Stromal cell of bone marrow (primary cell): ENCODE results near the gene EMP2.
"Not testable (repeated sequence)": the region's sequence is repeated elsewhere in the genome, so short reads cannot be mapped to it uniquely, and the experiment has no call there.

Source experiments
- DNase-seq: peaks from one replicate; pipeline ENCODE4 v3.0.0-alpha.2; 2012; ENCODE audit warnings: low read depth

The EMP2 gene

DNA sequence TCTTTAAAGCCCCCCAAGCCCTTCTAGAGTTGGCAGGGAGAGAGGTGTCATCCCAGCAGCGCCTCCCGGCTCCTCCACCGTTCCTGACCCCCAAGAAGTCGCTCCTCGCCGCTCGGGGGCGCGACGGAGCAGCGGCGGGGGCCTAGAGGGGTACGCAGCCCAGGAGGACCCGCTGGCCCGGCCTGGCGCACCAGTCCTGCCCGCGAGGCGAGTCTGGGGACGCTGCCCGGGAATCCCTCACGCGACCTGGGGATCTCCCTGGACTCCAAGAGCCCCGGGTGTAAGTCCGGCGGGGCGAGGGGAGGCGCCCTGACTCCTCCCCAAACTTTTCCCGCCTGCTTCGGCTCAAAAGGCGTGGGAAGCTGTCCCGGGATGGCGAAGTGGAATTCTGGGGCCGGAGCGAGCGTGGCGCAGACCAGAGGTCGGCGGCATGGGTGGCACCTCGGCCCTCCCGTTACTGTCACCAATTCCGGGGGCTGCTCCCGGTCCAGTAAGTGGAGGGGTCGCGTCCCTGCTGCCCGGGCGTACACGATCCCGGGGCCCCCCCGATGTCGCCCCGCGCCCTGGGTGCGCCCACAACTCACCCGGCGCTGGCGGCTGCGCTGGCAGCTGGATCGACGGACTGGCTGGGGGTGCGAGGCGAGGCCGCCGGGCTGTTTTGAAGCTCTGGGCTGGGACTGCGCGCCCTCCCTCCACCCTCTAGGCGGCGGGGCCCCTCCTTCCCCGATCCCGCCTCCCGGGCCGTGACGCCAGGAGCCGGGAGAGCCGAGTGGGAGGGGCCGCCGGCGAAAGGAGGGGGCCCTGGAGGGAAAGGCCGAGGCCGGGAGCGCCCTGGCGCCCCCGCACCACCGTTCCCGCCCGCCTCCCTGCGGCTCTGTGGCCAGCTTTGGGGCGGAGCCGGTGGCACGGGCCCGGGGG, at the start of gene EMP2:
EMP2 (minus strand) TSS at position 634 of the 918 bp plus-strand sequence. CDS start 32,981 bp downstream, outside the sequence.
- peak; percentile 57 for DNase-seq

GRCh38 chr16:10629592-10629963, 49.2 kb upstream of the EMP2 start:
- no peak for DNase-seq

GRCh38 chr16:10625595-10626357, 45.4 kb upstream of the EMP2 start:
- no peak for DNase-seq

DNA sequence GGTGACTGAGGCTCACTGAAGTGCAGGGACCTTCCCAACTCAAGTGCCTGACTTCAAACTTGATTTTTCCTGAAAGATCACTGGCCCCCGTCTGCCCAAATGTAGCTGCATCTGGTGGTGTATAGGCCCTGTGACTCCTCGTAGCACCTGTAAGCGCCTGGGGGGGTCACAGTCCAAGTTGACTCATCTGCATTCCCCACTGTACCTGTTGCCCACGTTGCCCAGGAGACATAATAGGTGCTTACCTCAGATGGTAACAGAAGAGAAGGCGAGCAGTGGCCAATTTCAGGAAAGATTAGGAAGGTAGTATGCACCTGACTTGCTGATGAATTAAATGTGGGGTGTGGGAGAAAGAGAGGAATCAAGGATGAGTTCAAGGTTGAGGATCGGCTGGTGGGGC, 44.1 kb upstream of the EMP2 start:
- no peak for DNase-seq

- no peak for DNase-seq
Observed at GRCh38 chr16:10623059-10623458, 42.7 kb upstream of the EMP2 start.

DNA sequence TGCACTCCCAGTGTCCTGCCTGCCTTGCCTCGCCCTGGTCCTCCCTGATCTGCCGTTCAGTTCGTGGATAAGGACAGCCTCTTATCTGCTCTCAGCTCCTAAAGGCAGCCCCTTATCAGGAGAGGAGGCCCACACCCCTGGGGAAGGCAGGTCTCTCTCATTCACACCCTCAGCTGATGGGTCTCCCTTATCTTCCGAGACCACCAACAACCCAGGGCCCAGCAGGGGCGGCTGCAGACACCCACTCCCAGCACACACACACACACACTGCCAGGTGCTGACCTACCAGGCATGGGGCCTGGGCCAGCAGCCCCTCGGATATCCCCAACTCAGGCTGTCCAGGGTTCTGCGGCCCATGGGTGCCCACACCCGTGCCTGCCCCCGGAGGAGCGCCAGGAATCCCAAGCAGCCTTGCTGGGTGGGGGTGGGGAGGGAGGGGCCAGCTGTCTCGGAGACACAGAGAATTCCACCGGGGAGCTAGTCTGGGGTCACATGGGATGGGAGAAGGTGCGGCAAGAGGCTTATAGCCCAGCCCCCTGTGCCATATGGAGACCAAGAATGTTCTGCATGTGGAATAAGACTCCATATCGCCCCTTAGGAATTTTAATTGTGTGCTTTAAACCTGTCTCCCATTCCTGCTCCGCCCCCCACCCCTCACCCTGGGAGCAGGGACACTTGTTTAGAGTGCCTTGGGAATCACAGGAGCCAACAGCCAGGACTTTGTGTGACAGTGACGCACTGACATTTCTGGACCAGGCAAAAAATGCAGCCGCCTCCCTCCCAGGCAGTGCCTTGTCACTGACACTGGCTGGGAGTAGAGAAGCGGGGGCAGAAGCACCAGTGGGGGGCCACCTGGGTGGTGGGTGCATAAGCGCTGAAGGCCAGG, 41.9 kb upstream of the EMP2 start:
- DNase-seq, result no peak

- DNase-seq, result not testable (repeated sequence)
Observed at GRCh38 chr16:10621216-10621949, 41.0 kb upstream of the EMP2 start.

- no peak for DNase-seq
Observed at GRCh38 chr16:10620120-10620519, 39.7 kb upstream of the EMP2 start.

- DNase-seq, result no peak
Observed at GRCh38 chr16:10619271-10619849, 39.0 kb upstream of the EMP2 start.

DNA sequence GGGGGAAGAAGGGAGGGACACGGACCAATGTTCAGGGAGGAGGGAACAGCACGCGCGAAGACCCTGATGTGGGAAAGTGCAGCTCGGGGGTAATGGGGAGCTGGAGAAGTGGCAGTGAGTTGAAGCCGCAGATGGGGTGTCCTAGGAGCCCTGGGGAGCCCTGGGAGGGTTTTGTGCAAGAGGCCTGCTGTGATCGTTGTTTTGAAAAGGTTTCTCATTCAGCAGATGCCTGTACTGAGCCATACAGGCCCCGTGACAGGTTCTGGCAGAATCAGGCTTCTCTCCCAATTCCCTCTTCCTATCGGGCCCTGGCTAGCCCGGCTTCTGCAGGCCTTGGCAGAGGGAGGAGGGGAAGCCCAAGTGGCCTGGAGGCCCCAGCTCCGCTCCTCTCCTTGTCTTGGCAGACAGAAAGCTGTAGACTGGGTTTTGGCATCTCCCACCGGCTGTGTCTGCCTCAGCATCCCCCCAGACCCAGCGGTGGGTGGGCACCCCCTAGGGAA, 38.4 kb upstream of the EMP2 start:
- no peak for DNase-seq

GRCh38 chr16:10617662-10618420, 37.4 kb upstream of the EMP2 start:
- no peak for DNase-seq

DNA sequence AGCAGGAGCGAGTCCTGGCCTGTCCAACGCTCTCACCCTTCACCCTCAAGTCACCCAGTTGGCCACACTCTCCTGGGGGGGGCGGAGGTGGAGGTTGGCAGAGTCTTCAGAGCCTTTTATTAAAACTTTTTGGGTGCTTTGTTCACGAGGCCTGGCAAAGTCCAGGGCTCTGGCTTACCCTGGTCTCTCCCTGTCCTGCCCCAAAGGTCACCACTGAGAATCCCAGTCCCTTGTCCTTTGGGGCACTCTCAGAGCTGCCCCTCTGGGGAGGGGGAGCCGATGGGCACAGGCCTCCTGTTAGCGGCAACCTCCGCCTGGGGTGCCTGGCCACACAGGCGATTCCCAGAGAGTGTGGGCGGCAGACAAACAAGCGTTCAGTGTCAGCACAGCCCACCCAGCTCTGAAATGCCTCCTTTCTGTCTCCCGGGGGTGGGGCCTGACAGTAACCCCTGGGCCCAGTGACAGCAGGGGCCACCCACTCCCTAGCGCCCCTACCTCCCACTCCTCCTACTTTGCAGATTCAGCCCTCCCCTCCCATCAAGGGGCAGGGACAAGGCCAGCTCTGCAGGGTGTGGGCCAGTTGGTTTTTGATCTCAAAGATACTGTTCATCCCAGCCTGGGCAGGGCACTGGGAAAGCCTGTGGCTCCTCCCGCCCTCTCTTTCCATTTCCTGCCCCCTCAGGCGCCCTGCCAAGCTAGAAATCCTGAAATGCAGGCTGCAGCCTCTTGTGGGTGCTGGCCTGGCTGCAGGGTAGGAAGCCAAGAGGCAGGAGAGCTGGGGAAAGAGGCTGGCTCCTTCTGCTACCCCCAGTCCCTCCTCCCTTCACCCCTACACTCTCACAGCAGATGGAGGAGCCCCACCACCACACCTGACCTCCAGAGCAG, 36.6 kb upstream of the EMP2 start:
- DNase-seq, result peak; percentile 53

- no peak for DNase-seq
Observed at GRCh38 chr16:10616419-10616755, 36.0 kb upstream of the EMP2 start.

- no peak for DNase-seq
Observed at GRCh38 chr16:10614685-10615084, 34.3 kb upstream of the EMP2 start.

- DNase-seq, result no peak
Observed at GRCh38 chr16:10613785-10614485, 33.5 kb upstream of the EMP2 start.

- no peak for DNase-seq
Observed at GRCh38 chr16:10612649-10613179, 32.3 kb upstream of the EMP2 start.

DNA sequence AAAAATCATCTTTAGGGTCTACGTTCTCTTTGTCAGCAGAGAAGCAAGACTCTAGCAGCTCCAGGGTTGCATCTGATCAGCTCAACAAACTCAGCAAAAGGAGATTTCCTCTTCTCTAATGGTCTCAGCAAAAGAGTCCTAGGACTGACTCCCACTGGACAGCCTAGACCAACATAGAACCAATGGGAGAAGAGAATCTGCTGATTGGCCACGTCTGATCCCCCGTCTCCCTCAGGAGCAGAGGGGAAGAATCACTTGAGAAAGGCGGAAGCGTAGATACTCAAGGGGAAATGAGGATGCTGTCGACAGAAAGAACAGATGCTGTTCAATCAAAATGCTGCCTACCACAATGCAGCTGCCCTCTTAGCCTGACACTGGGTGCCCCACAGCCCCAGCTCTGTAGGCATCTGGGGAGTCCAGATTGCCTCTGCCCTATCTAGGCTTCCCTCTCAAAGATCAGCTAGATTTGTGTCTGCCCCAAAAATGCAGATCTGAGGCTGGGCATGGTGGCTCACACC, 31.5 kb upstream of the EMP2 start:
- DNase-seq, result no peak
